OCI-LY1 (cell line): ENCODE results near the gene SCART1.
"Not testable (repeated sequence)": the region's sequence is repeated elsewhere in the genome, so short reads cannot be mapped to it uniquely, and the experiment has no call there.

Source experiments
- H2AFZ ChIP-seq: fragments of 200-600 bp; sonication (generic), shearing (Covaris generic); 2 replicates; pipeline ENCODE4 v1.6.0; 2014; ENCODE audit warnings: antibody characterized with exemption, mild to moderate bottlenecking, low read length
- H3F3A ChIP-seq: fragments of 200-600 bp; sonication (generic), shearing (Covaris generic); 2 replicates; pipeline ENCODE4 v1.6.0; 2014; ENCODE audit warnings: mild to moderate bottlenecking, antibody characterized with exemption, low read length, moderate library complexity; ENCODE audit not compliant: insufficient read depth
- H3K27ac ChIP-seq: fragments of 200-600 bp; sonication (generic); 2 replicates; pipeline ENCODE4 v1.5.1; 2014; ENCODE audit warnings: low read length, mixed run types, mild to moderate bottlenecking, low read depth; ENCODE audit not compliant: poor library complexity, severe bottlenecking
- H3K27me3 ChIP-seq: fragments of 200-600 bp; sonication (generic); 2 replicates; pipeline ENCODE4 v1.6.0; 2014; ENCODE audit warnings: antibody characterized with exemption, mild to moderate bottlenecking, low read length, moderate library complexity; ENCODE audit not compliant: insufficient read depth
- H3K36me3 ChIP-seq: fragments of 200-600 bp; sonication (generic); 2 replicates; pipeline ENCODE4 v1.6.1; 2014; ENCODE audit warnings: mild to moderate bottlenecking, antibody characterized with exemption, low read length, moderate library complexity, mixed read lengths; ENCODE audit not compliant: insufficient read depth
- H3K4me1 ChIP-seq: fragments of 200-600 bp; sonication (generic); 2 replicates; pipeline ENCODE4 v1.5.1; 2014; ENCODE audit warnings: mild to moderate bottlenecking, low read length, moderate library complexity; ENCODE audit not compliant: insufficient read depth, severe bottlenecking
- H3K4me2 ChIP-seq: fragments of 200-600 bp; sonication (generic), shearing (Covaris generic); 2 replicates; pipeline ENCODE4 v1.6.1; 2014; ENCODE audit warnings: low read length
- H3K4me3 ChIP-seq: fragments of 200-600 bp; sonication (generic); 2 replicates; pipeline ENCODE4 v1.5.1; 2014; ENCODE audit warnings: low read length, low read depth, mild to moderate bottlenecking, mixed read lengths; ENCODE audit not compliant: poor library complexity, severe bottlenecking
- H3K79me2 ChIP-seq: fragments of 200-600 bp; shearing (Covaris generic); 2 replicates; pipeline ENCODE4 v1.6.1; 2016; ENCODE audit warnings: mixed run types, low read length, mixed read lengths; ENCODE audit not compliant: insufficient read depth
- H3K9ac ChIP-seq: fragments of 200-600 bp; sonication (generic), shearing (Covaris generic); 2 replicates; pipeline ENCODE4 v1.6.1; 2014; ENCODE audit warnings: mild to moderate bottlenecking, low read length, mixed read lengths
- H3K9me2 ChIP-seq: fragments of 200-600 bp; sonication (generic), shearing (Covaris generic); 2 replicates; pipeline ENCODE4 v1.6.1; 2014; ENCODE audit warnings: low read depth, mild to moderate bottlenecking, low read length, mixed read lengths
- H3K9me3 ChIP-seq: fragments of 200-600 bp; shearing (Covaris generic); 2 replicates; pipeline ENCODE4 v1.6.1; 2014; ENCODE audit warnings: low read length, mixed read lengths
- H4K20me1 ChIP-seq: fragments of 200-600 bp; sonication (generic), shearing (Covaris generic); 2 replicates; pipeline ENCODE4 v1.6.0; 2016; ENCODE audit warnings: mild to moderate bottlenecking, low read length; ENCODE audit not compliant: insufficient read depth
- CTCF ChIP-seq: fragments of 200-600 bp; sonication (generic), shearing (Covaris generic); IDR thresholded peaks from 2 replicates; pipeline ENCODE4 v1.5.1; 2017; ENCODE audit warnings: mild to moderate bottlenecking, antibody characterized with exemption, low read length, moderate library complexity, mixed read lengths
- EZH2 ChIP-seq: fragments of 200-600 bp; sonication (generic), shearing (Covaris generic); IDR thresholded peaks from 2 replicates; pipeline ENCODE4 v1.8.0; 2017; ENCODE audit warnings: borderline replicate concordance, mixed run types, mild to moderate bottlenecking, antibody characterized with exemption, low read length, moderate library complexity, mixed read lengths

SCART1 gene

GRCh38 chr10:133422807-133423771 lies 30.7 kb upstream of the SCART1 start:
- Histone ChIP-seq H3K27me3 (no peaks in the 10 kb centered on the region), H3F3A (no peaks in the 10 kb centered on the region), H4K20me1 (no peaks in the 10 kb centered on the region), H3K27ac (no peak overlapping the region), H3K9ac (no peak overlapping the region), H3K4me2 (no peak overlapping the region), H3K9me3 (no peaks in the 10 kb centered on the region), H3K4me1 (no peaks in the 10 kb centered on the region), H3K79me2 (no peaks in the 10 kb centered on the region), H3K36me3 (peaks cover 35% of the 10 kb centered on the region), H3K4me3 (no peak overlapping the region), H2AFZ (no peak overlapping the region), H3K9me2 (no peaks in the 10 kb centered on the region)
- TF ChIP-seq EZH2 (no peak), CTCF (no peak)

GRCh38 chr10:133424102-133424501 lies 29.6 kb upstream of the SCART1 start:
- H3K36me3 ChIP-seq: peaks cover 27% of the 10 kb centered on the region
- not testable (repeated sequence) for H3K9me2 ChIP-seq, H3K9me3 ChIP-seq, H3K4me1 ChIP-seq, H3K27ac ChIP-seq, H3K4me2 ChIP-seq, H4K20me1 ChIP-seq, H3K4me3 ChIP-seq, H3K27me3 ChIP-seq, H3K9ac ChIP-seq, H2AFZ ChIP-seq, H3F3A ChIP-seq, H3K79me2 ChIP-seq

- peaks cover 22% of the 10 kb centered on the region for H3K36me3 ChIP-seq
- not testable (repeated sequence) for H3K27me3 ChIP-seq, H3K9me3 ChIP-seq, H2AFZ ChIP-seq, H3K4me1 ChIP-seq, H3K9ac ChIP-seq, H3K9me2 ChIP-seq, H3K4me3 ChIP-seq, H3K27ac ChIP-seq, H3F3A ChIP-seq, H3K4me2 ChIP-seq, H3K79me2 ChIP-seq, H4K20me1 ChIP-seq
These were observed 29.1 kb upstream of the SCART1 start, which contains the start of gene SPRN for GRCh38 chr10:133424601-133425000. Gene SPRN, minus strand, starts transcription at chr10:133424625. Its CDS starts 944 bp downstream, at chr10:133423681.

- not testable (repeated sequence) for H3K36me3 ChIP-seq, H3K9me2 ChIP-seq, H2AFZ ChIP-seq, H3K9me3 ChIP-seq, H3K79me2 ChIP-seq, H3K27me3 ChIP-seq, H3K9ac ChIP-seq, H3F3A ChIP-seq, H3K4me1 ChIP-seq, H3K27ac ChIP-seq, H4K20me1 ChIP-seq, H3K4me3 ChIP-seq, H3K4me2 ChIP-seq
These were observed 24.2 kb upstream of the SCART1 start for GRCh38 chr10:133429571-133429970.

- H3F3A ChIP-seq, H4K20me1 ChIP-seq, H3K27me3 ChIP-seq, H3K27ac ChIP-seq, H3K79me2 ChIP-seq, H3K4me3 ChIP-seq, H3K4me1 ChIP-seq, H3K9ac ChIP-seq, H3K4me2 ChIP-seq, H3K9me3 ChIP-seq, H3K9me2 ChIP-seq, H3K36me3 ChIP-seq, H2AFZ ChIP-seq: not testable (repeated sequence)
These were observed 21.7 kb upstream of the SCART1 start for GRCh38 chr10:133431888-133432613.

GRCh38 chr10:133432789-133433188 lies 21.0 kb upstream of the SCART1 start:
- H4K20me1 ChIP-seq, H3F3A ChIP-seq, H2AFZ ChIP-seq, H3K9me2 ChIP-seq, H3K27me3 ChIP-seq, H3K4me3 ChIP-seq, H3K9ac ChIP-seq, H3K36me3 ChIP-seq, H3K79me2 ChIP-seq, H3K4me1 ChIP-seq, H3K4me2 ChIP-seq, H3K9me3 ChIP-seq, H3K27ac ChIP-seq: not testable (repeated sequence)
